DMS153 (cell line): Measurements from ENCODE around the gene ENPP6.
"Not testable (repeated sequence)": the region's sequence is repeated elsewhere in the genome, so short reads cannot be mapped to it uniquely, and the experiment has no call there.

Experiments used
- DNase-seq: peaks from one replicate; lab custom pipeline; 2025; lab: John Stamatoyannopoulos, UW

ENPP6 gene

DNA sequence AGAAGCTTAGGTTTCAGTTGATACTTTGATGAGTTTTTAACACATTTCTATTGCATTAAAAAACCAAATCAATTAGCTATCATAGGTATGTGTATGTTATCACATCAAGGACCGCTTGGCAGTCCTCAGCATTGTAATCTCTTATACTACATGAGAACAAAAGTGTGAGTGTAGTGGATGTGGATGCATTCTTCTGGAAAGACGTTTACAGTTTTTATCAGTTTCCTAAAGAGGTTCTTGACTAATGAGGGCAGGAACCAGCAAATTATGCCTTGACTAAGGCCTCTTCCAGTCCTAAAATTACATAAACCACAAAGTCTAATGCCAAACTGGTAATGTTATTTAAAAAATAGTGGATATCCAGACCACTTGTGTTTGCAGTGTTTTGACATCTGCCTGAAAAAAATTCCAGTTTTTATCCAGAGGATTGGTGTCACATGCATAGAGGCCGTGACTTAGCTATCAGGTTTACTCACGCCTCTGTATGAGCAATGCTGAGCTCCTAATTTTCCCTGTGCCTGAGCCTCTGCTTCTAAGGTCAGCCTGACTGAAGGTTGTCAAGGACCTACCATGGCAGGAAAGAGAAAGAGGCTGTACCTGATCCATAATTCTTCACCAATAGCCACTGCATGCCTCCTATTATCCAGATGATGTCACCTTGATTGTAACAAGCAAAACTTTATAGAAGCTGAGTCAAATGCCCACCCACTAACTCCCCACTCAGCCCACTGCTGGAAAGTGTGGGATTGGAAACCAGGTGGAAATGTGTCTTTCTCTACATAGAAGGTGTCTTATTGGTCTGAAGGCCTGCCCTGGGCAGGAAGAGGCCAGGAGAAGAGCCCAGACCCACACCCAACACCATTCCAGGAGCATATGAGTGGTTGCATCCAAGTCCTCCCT, 68.7 kb downstream of the ENPP6 start:
- no peak for DNase-seq

DNA sequence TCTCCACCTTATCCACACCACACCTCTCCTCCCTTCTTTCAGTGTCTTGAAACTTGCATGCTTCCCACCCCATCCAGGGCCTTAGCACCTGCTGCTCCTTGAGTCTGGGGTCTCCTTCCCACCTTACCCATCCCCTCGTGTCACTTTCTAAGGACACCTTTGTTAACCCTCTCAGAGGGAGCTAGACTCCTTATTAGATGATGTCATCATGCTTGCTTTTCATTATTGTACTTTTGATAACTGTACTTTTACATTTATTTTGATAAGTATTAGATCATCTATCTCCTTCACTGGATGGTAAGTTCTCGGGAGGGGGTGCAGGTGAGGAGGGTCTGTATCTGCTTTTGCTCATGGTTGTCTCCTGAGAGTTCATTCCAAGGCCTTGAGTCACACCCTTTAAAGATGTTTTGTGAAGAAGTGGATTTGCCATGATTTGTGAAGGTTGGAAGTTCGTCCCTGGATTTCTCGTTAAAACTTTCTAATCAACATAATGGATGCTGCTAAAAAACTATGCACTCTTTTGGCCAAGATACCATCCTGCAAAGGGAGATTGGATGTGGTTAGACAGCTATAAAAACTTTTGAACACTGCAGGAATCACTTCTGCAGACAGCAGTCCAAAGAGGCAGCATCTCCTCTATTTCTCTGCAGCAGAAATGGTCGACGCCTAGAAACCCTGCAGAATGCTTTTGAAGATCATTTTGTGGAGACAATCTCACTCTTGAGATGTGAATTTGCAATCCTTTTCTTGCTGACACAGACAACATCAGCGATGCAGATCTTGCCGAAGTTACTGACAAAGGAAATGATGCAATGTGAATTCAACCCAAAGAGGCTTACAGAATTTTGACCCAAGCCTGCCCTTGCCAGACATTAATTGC, 69.6 kb downstream of the ENPP6 start:
- DNase-seq = no peak

DNA sequence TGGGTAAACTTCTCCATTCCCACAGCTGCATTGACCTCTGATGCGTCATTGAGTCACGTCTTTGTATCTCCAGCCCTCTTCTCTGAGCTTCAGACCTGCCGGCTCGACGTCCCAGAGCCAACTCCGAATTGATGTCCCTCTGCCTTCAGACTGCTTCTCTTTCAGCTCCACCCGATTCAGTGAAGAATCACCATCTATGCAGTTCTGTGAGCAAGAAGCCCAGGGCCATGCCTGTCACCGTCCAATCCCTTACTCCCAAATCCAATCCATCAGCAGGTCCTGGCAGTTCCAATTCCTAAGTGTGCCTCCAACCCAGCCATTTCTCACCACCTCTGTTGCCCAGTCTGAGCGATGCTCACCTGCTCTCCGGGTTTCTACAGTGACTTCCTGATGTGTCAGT, 70.7 kb downstream of the ENPP6 start:
- no peak for DNase-seq

DNA sequence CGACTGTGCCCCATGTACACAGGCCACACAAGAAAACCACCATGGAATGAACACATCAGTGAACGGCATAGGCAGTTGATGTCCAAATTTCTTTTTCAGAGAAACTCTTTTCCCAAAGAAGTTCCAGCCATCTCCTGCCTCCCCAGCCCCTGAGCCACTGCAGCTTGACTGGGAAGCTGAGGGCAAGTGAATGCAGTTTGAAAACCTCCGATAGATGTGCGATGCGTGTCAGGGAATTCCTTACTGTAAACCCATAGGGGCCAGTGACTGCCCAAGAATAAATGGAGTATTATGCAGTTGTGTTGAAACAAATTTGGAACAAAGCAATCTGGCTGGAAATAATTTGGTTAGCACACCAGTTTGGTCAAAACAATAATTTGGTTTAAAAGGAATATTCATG, 72.1 kb downstream of the ENPP6 start:
- no peak for DNase-seq

DNA sequence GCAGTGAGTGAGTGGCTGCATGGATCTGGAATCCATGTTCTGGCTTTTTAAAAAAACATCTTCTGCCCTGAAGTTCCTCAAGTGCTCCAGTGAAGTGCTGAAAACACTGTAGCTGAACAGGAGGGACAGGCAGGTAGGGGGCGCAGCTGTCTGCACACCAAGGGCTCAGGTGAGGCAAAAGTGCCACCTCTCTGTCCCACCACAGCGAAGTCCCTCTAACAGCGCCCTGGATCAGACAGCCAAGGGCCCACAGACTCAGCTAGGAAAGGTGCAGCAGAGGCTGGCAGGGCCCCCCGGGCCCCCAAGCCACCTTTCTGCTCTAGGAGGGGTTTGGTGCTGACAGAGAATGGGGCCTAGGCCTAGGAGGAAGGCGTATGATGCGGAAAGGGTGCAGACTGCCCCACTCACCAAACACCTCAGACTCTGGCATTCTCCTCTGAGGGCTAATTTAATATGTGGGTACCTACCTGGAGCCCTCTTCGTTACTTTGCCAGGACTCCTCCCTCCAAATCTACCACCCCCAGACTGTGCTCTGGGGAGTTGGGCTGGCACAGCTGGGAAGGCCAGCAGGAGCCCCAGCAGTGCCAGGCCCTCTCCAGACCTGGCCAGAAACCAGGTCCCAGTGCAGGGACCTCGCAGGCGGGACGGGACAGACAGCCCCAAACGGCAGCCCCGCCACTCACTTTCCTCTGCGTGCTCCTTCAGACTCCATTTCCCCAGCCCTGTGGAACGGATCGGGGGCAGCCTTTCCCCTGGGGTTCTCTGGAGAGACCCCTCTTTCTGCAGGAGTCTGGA, 73.7 kb downstream of the ENPP6 start:
- DNase-seq = no peak

DNA sequence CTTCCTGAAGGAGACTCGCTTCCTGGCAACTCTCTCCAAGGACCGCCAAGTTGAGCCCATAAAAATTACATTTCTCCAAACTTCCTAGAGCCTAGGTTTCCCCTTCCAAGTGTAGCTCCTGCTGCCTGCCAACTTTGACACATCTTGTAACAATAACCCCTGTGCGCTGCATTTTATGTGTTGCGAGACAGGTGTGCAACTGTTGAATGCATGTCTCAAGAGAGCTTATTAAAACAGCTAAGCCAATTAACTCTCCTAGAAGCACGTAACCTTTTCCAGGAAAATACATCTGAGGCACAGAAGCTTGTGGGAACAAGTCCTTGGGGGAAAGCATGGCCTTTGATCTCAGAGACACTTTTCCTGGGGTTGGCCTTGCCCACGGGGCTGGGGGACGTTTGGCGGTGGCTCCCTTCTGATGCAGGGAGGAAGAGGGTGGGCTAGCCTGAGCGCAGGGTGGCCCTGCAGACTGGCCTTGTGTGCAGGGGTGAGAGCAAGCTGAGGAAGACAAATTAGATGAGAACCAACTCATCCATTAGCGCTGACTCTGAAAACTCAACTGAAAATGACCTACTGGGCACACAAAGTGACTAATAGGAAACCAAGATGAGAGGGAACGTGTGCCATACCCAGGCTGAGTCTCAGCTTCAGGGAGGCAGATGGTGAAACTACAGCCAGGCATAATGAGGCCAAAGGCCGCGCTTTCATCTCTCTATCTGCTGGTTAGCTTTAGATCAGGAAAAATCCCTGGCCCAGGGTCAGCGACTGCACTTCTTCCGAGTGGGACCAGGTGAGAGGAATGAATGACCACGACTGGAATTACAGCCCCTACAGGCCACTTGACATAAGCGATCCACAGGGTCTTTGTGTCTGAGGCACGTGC, 75.3 kb downstream of the ENPP6 start:
- peak; percentile 42 for DNase-seq

DNA sequence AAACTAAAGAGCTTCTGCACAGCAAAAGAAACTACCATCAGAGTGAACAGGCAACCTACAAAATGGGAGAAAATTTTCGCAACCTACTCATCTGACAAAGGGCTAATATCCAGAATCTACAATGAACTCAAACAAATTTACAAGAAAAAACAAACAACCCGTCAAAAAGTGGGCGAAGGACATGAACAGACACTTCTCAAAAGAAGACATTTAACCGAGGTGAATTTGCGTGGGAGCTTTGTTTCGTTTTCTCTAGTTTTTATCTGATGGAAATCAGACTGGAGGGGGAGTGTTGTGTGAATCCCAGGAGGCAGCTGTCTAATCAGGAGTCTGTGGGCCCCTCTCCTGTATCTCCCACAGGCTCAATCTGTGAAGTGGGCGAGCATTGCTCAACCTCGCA, 76.8 kb downstream of the ENPP6 start:
- DNase-seq = not testable (repeated sequence)

DNA sequence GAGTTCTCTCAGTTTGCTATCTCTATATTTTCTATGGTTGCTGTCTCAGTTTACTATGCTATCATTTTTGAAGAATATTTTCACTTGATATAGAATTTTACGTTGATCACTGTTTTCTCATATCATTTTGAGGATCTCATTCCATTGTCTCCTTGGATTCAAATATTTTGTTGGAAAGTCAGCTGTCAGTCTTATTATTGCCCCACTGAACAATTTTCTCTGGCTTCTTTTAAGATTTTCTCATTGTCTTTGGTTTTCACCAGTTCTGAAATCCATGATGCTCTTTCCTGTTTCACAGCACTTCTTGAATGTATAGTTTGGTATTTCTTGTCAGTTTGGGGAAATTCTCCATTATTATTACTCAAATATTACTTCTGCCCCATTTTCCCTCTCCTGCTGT, 81.1 kb downstream of the ENPP6 start:
- no peak for DNase-seq

DNA sequence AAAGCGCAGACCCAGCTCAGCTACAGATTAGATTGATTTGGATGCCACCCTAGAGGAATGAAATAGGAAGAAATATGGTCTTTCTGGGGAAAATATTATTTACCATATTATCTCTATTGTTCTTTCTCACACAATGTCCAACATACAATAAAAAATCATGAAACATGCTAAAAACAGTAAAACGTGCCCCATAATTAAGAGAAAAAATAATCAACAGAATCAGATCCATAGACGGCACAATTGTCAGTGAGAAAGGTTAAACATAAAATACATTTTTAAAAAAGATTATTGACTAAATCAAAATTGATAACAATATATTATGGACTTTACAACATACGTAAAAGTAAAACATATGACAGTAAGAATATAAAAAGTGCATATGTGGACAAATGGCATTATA, 90.9 kb downstream of the ENPP6 start:
- DNase-seq = no peak

DNA sequence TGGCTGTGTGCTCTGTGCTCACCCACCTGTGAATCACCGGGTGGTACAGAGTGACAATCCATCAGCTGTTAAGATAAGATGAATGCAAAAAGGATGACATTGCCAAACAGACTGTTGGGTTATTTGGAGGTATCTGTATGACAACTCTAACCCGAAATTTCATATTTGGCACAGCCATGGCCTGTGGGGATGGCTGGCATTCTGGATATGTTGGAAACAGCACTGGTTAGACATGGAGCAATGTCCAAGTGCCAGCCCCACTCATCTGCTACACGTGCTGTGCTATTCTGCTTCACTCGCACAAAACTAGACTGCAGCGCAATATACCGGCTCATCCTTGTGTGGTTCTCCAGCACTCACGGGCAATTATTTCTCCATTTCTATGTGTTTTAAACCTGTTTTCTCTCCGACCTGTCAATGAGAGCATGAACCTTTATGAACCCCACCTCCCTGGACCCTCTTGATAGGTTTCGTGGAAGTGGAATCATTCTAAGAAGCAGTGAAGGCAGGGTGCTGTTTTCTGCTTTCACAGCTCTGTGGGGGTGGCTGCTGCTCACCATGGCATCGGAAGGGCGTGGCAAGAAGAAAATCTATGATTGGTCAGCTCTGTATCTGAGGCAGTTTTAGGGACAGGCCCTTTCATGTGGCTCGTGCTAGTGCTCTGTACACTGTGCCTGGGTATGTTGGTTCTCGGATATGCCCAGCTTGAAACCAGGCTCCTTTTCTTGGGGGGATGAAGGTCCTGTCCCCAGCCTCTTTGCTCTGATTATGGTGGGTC, 94.9 kb downstream of the ENPP6 start:
- DNase-seq = no peak

DNA sequence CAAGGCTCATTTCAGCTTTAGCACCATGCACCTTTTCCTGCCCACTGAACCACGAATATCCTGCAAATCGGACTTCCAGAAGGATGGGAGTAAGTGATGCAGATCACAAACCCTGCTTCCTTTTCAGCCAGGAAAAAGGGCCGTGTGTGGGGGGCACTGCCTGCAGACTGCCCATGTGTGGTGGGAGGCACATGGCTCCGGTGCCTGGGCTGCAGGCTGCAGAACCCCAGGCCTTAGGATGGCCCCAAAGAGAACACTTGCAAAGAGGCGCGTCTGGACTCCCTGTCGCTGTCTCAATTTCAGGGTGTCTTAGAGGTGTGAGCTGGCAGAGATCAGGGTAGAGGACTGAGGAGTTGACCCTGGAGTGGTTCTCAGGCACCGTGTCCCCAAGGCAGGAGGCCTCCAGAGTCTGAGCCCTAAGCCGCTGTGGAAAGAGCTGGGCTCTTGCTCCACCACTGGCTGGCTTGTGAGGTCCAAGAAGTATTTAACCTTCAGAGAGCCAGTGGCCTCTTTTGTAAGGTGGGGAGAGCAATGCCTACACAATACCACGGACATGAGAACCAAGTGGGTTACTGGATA, 97.0 kb downstream of the ENPP6 start:
- no peak for DNase-seq

DNA sequence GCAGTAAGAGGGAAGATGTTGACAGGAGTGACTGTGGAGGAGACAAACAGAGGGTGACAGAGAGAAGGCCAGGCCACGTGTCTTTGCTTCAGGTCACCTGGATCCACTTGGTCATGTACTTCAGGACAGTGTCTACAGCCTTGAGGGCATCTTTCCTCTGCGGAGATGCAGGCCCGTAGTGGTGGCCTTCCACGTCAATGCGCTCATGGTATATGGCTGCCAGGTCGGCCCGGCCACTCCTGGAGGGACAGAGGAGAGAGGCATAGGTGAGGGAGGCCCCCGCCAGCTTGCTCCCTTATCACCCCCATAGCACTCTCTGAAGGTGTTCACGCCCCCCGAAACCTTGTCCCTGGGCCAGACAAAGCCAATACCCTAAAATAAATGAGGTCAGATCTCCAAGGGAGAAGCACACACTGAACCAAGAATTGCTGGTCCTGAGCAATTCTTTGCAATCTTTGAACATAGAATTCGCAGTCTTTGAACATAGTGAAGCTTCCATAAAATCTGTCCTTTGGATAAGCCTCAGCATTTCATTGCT, 99.9 kb downstream of the ENPP6 start:
- DNase-seq = no peak

DNA sequence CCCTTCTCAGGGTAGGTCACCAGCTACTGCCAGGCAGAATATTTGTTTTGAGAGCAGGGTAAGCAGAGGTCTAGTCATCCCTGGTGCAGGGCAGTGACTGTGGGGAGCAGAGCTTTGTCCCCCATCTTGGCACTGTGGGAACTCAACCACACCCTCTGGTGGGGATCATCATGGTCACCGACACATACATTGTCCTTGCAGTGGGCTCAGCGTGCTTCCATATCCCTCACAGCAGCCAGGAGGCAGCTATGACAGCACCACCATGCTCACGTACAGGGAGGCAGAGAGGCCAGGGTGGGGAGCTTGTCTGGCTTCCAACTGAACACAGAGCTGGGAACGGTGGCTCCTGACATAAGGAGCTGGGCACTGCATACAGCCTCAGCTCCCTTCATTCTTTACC, 102.3 kb downstream of the ENPP6 start:
- DNase-seq = no peak

DNA sequence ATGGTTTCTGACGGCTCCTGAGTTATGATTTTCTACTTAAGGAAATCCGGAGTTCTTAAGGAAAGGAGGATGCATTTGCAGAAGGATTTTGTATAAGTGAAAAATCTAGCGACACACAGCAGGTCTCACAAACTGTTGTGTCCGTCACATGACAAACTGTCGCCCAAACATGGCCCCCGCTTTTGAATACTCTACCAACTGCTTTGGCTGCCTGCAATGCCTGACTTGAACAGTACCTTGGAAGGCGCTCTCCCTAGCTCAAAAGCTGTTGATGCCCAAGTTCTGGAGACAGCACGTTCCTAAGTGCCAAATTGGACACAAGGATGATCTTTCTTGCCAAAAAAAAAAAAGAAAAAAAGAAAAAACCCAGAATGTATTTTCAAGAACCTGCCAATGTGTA, 103.2 kb downstream of the ENPP6 start:
- DNase-seq = no peak

DNA sequence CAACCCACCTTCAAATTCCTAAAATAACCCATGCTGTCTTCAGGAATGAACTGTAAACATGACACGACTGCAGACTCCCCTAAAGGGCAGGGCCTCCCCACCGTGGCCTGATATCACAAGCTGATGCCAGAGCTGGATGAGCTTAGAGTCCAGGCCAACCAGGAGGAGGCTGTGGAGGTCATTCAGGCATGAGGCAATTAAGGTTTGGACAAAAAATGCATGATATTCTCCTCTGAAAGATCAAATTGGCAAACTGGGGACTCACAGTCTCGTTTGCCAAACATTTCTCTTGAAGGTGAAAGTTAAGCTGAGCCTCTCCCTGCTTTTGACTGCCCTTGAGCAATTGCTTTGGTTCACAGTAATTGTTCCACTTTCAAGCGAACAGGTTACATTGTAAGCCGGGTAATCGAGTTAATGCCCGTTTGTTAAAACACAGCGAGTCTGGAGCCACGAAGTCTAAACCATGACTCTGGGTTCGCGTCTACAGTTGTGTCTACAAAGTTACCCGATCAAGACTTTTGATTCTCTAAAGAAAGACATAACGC, 105.6 kb downstream of the ENPP6 start:
- no peak for DNase-seq

DNA sequence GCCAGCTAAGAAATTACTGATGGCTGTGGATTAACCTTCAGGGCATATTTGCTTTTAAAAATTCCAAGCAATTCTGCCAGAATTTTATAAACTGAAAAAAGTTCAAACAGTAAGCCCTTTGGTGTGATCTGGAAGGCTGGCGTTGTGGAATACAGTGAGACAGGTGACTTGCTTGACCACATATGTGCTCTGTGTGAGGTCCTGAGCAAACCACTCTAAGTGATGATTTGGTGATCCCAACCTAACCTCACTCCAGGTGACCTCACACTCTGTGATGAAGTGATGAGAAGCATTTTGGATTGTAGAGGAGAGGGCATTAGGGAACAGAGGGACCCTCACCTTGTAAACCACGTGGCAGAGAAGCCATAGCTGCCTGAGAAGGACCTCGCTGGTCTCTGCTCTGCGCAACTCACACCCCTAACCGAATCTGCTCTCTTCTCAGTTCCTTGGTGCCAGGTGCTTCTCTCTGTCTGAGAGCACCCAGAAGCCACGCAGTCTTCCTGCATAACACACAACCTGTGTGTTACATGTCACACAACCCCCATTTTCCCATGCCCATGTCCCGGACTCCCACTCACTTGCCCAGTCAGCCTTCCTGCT, 106.3 kb downstream of the ENPP6 start:
- DNase-seq = no peak

DNA sequence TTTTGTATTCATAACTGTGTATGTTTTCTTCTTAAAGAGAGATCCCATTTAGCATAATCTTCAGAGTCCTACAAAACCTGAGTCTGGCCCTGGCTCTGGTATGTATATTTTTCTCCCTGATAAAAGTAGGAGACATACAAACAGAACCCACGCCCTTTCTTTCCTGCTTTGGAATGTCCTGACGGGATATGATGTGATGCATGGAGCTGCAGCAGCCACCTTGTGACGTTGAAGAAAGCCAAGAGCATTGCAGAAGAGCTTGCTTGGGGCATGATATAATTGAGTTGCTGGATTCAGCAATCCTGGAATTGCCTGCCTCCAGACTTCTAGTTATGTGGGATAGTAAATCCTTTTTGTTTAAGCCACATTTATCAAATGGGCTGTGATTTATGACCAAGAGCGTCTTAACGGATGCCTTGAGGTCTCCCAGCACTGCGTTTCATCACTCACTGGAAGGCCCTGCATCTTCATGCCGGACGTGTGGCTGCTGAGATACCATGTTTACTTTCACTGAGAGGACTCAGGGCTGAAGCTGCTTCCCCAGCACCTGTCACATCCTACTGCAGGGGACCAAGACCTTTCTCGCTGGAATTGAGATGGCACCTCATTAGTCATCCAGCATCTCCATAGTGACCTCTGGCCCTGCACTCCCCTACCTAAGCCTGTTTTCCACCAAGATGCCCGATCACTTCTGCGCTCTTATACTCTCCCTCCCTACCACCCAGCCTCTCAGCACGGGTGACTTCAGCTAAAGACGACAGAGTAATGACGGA, 107.0 kb downstream of the ENPP6 start:
- DNase-seq = no peak

DNA sequence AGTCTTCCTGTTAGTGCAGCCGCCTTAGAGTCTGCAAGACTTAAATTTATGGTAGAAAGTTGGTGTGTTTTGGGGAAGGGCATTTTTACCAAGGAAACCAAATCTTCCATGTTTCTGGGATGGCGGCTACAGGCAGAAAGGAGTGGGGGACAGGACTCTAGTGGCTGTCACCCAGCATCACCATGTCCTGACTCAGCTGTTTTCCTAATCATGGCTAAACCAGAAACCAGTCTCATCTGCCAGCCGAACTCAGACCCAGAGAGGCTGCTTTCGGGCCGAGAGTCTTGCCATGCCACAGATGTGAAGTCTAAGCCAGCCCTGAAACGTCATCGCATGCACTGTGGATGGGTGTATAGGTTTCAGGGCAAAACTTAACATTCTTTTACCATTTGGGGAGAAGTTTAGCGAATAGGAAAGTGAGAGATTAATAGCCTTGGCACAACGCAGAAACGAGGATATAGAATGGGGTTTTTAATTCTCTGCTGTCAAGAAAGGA, 109.6 kb downstream of the ENPP6 start:
- no peak for DNase-seq
